ENCODE measurements around the gene HTRA3. TPM values are rescaled to one million over a fixed set of nuclear protein-coding genes. Genes with fewer than 3 reads are reported as not detected.

HTRA3 gene
- total RNA-seq, 2 donors from 2014 or later, result not detected

DNA sequence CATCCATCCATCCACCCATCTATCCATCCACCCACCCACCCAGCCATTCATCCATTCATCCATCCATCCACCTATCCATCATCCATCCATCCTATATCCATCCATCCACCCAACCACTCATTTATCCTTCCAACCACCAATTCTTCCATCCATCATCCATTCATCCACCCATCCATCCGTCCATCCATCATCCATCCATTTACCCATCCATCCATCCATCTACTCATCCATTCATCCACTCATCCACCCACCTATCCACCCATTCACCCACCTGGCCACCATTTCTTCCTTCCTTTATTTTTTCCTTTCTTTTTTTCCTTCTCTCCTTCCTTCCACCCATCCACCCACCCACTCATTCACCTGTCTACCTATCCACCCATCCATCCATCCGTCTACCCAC is 25.2 kb downstream of the HTRA3 start:
- ATAC-seq (replicated peaks in 1 of 2) (no peak), DNase-seq (no peak)
- Mint-ChIP-seq H3K9me3 (peaks cover 3 to 7% of the 10 kb centered on the region in 2 donors), H3K27me3 (ENCODE audit: low read depth) (peaks cover 8% of the 10 kb centered on the region), H3K36me3 (ENCODE audit: insufficient read depth in 2 of 2) (peaks cover 0 to 3% of the 10 kb centered on the region in 2 donors), H3K4me1 (ENCODE audit: low read depth) (no peaks in the 10 kb centered on the region), H3K27ac (no peak overlapping the region), H3K4me3 (no peak overlapping the region)

DNA sequence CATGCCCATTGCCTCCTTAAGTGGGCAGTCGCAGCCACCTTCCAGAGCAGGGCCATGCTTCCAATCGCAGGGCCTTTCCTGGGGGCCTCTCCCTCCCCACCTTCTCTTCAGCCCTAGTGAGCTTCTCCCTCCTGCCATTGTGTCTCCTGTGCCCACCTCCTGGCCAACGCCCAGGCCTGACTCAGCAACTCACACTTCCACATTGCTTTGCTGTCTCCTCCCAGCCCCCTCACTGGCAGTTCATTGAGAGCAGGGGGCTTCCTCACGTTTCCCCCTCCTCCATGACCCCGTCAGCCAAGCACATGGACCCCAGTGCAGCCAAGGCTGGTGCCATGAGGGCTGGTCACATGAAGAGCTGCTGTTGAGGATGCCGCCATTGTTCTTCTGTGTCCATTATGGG is 25.9 kb downstream of the HTRA3 start:
- Mint-ChIP-seq H3K9me3 (peaks cover 3 to 7% of the 10 kb centered on the region in 2 donors), H3K4me1 (ENCODE audit: low read depth) (no peaks in the 10 kb centered on the region), H3K4me3 (no peak overlapping the region), H3K36me3 (ENCODE audit: insufficient read depth in 2 of 2) (peaks cover 0 to 3% of the 10 kb centered on the region in 2 donors), H3K27me3 (ENCODE audit: low read depth) (peaks cover 10% of the 10 kb centered on the region), H3K27ac (no peak overlapping the region)
- no peak for DNase-seq
- ATAC-seq (replicated peaks in 1 of 2), result no peak

DNA sequence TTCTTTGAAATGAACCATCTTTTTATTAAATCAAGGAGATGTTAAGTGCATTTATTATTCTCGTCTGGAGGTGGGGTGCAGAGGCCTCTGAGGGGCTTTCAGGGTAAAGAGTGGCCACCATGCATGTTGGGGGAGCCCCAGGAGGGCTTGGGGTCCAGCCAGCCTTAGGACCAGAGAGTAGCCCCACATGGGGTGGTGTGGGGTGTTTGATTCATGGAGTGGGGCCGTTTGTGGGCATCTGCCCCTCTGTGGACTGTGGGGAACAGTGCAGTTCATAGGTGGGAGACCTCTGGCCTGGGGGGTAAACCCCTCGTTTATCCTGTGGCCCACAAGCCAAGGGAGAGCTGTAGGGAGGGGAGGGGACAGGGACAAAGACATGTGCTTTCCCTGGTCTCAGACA is 26.9 kb downstream of the HTRA3 start:
- DNase-seq (no peak), ATAC-seq (replicated peaks in 1 of 2) (no peak)
- peaks cover 1 to 3% of the 10 kb centered on the region in 2 donors for H3K36me3 Mint-ChIP-seq (ENCODE audit: insufficient read depth in 2 of 2)
- no peak overlapping the region for H3K27ac Mint-ChIP-seq
- H3K4me1 Mint-ChIP-seq (ENCODE audit: low read depth), result no peaks in the 10 kb centered on the region
- H3K9me3 Mint-ChIP-seq, result peaks cover 6 to 12% of the 10 kb centered on the region in 2 donors
- peaks cover 10% of the 10 kb centered on the region for H3K27me3 Mint-ChIP-seq (ENCODE audit: low read depth)
- no peak overlapping the region for H3K4me3 Mint-ChIP-seq

DNA sequence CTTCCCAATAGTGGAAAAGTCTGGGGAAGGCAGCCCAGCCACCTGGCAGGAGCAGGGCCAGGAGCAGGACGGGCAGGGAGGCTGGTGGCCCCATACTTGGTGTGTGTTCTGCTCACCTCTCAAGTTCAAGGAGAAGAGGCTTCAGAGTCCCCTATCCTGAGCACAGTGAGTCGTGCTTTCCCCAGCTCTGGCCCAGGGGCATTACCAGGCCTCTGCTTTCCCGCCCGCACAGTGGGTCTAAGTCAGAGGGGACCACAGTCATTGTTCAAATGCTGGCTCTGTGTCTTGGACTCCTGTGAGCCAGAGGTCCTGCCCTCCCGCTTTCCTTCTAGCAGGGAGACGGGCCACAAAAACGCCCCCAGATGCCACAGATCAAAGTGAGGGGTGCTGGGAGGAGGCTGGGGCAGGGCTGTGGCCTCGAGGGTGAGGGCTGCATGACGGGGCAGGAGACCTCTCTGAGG is 27.6 kb downstream of the HTRA3 start:
- H3K4me3 Mint-ChIP-seq, result no peak overlapping the region
- H3K4me1 Mint-ChIP-seq (ENCODE audit: low read depth), result no peaks in the 10 kb centered on the region
- no peak for ATAC-seq (replicated peaks in 1 of 2)
- H3K27me3 Mint-ChIP-seq (ENCODE audit: low read depth), result peaks cover 10% of the 10 kb centered on the region
- H3K9me3 Mint-ChIP-seq, result peaks cover 6 to 12% of the 10 kb centered on the region in 2 donors
- peaks cover 1 to 3% of the 10 kb centered on the region in 2 donors for H3K36me3 Mint-ChIP-seq (ENCODE audit: insufficient read depth in 2 of 2)
- no peak for DNase-seq
- H3K27ac Mint-ChIP-seq, result no peak overlapping the region

DNA sequence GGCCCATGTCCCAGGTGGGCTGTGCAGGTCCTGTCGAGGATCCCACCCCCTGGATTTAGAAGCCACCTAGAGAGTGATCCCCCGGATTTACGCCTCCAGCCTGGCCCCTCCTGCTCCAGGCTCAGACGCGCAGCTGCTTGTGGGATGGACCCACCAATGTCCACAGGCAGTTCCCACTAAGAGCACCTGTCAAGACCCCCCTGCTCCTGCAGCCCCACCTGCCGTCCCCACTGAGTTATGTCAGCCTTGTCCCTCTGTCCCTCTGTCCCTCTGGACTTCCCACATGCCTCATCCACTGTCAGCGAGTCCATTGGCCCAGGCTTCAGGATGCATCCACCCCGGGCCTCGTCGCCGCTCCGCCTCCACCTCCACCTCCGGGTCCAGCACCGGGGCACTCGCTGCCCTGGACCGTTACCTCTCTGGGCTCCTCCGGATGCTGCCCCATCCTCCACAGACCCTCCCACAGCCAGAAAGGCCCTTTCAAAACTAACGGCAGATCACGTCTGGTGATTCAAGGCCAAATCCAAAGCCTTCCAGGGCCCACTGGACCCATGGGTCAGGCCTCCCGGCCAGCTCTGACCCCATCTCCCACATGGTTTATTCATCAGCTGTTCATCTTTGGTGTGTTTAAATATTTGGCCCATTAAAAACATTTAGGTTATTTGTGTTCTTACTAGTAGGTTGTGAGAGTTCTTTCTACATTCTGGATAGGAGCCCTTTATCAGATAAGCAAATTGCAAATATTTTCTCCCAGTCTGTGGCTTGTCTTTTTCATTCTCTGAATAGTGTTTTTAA is 28.3 kb downstream of the HTRA3 start:
- Mint-ChIP-seq H3K4me3 (no peak overlapping the region), H3K36me3 (ENCODE audit: insufficient read depth in 2 of 2) (peaks cover 1 to 3% of the 10 kb centered on the region in 2 donors), H3K27ac (no peak overlapping the region), H3K9me3 (peaks cover 6 to 12% of the 10 kb centered on the region in 2 donors), H3K27me3 (ENCODE audit: low read depth) (peaks cover 10% of the 10 kb centered on the region), H3K4me1 (ENCODE audit: low read depth) (no peaks in the 10 kb centered on the region)
- DNase-seq (no peak), ATAC-seq (replicated peaks in 1 of 2) (no peak)

DNA sequence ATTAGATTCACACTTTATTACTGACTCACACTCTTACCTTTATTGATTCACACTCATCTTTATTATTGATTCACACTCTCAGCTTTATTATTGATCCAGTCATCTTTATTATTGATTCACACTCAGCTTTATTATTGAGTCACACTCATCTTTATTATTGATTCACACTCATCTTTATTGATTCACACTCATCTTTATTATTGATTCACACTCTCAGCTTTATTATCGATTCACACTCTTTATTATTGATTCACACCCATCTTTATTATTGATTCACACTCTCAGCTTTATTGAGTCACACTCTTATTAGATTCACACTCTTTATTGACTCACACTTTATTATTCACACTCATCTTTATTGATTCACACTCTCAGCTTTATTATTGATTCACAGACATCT is 31.3 kb downstream of the HTRA3 start:
- H3K4me1 Mint-ChIP-seq (ENCODE audit: low read depth), result no peaks in the 10 kb centered on the region
- H3K27ac Mint-ChIP-seq, result no peak overlapping the region
- DNase-seq, result no peak
- no peak for ATAC-seq (replicated peaks in 1 of 2)
- H3K27me3 Mint-ChIP-seq (ENCODE audit: low read depth), result peaks cover 10% of the 10 kb centered on the region
- no peak overlapping the region for H3K4me3 Mint-ChIP-seq
- H3K9me3 Mint-ChIP-seq, result peaks cover 5% of the 10 kb centered on the region in 2 donors
- peaks cover 0 to 1% of the 10 kb centered on the region in 2 donors for H3K36me3 Mint-ChIP-seq (ENCODE audit: insufficient read depth in 2 of 2)

DNA sequence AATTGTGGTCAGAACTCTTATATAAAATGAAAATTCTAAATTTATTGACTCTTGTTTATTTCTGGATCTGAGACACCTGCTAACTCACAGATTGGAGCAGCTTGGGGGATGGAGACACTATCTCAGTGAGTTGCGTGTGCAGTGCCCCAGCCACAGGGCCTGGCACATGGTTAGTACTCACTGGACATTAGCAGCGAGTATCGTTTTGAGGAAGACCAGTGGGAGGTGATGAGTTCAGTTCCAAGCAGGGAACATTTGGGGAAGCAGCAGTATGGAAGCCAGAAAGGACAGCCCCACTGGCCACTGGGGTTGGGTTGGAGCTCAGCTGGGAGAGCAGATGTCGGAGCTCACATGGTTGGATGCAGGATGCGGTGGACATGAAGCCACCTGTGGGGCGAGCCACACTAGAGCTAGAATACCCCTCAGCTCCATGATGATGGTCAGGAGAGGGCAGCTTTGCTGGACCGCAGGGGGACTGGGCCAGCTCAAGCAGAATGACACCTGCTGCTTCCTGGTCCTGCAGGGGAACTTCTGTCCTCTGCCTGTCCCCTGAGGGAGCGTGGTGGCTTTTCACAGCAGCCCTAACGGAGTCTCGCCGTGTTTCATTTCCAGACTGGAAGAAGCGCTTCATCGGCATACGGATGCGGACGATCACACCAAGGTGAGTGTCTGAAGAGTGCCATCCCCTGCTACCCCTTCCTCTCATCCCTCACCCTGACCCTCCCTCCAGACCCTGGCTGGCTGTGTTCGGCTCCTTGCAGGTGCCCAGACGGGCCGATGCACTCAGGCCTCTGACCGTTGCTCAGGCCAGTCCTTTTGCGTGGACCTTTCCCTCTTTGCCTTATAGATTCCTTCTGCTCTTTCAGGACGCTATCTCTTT is 32.5 kb downstream of the HTRA3 start:
- peaks cover 0 to 1% of the 10 kb centered on the region in 2 donors for H3K36me3 Mint-ChIP-seq (ENCODE audit: insufficient read depth in 2 of 2)
- ATAC-seq (replicated peaks in 1 of 2) (no peak), DNase-seq (no peak)
- H3K4me3 Mint-ChIP-seq, result no peak overlapping the region
- no peaks in the 10 kb centered on the region for H3K4me1 Mint-ChIP-seq (ENCODE audit: low read depth)
- H3K9me3 Mint-ChIP-seq, result peaks cover 5% of the 10 kb centered on the region in 2 donors
- no peak overlapping the region for H3K27ac Mint-ChIP-seq
- H3K27me3 Mint-ChIP-seq (ENCODE audit: low read depth), result peaks cover 10% of the 10 kb centered on the region

DNA sequence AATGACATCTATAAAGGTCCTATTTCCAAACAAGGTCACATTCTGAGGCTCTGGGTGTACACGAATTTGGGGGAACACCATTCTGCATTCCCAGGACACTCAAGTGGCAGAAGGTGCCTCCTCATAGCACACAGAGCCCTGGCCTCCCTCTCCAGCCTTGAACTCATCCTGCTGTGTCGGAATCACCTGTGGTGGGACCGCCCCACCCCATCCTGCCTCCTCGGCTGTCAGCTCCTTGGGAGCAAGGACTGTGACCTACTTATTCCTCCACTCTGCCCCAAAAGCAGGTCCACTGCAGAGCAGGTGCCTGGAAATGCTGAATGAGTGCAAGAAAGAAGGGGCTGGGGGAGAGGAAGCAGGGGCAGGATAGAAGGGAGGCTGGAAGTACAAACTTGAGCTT is 33.5 kb downstream of the HTRA3 start:
- H3K27me3 Mint-ChIP-seq (ENCODE audit: low read depth), result peaks cover 10% of the 10 kb centered on the region
- no peak overlapping the region for H3K27ac Mint-ChIP-seq
- ATAC-seq (replicated peaks in 1 of 2), result no peak
- H3K36me3 Mint-ChIP-seq (ENCODE audit: insufficient read depth in 2 of 2), result peaks cover 0 to 1% of the 10 kb centered on the region in 2 donors
- no peaks in the 10 kb centered on the region for H3K4me1 Mint-ChIP-seq (ENCODE audit: low read depth)
- H3K4me3 Mint-ChIP-seq, result no peak overlapping the region
- no peak for DNase-seq
- peaks cover 5% of the 10 kb centered on the region in 2 donors for H3K9me3 Mint-ChIP-seq

DNA sequence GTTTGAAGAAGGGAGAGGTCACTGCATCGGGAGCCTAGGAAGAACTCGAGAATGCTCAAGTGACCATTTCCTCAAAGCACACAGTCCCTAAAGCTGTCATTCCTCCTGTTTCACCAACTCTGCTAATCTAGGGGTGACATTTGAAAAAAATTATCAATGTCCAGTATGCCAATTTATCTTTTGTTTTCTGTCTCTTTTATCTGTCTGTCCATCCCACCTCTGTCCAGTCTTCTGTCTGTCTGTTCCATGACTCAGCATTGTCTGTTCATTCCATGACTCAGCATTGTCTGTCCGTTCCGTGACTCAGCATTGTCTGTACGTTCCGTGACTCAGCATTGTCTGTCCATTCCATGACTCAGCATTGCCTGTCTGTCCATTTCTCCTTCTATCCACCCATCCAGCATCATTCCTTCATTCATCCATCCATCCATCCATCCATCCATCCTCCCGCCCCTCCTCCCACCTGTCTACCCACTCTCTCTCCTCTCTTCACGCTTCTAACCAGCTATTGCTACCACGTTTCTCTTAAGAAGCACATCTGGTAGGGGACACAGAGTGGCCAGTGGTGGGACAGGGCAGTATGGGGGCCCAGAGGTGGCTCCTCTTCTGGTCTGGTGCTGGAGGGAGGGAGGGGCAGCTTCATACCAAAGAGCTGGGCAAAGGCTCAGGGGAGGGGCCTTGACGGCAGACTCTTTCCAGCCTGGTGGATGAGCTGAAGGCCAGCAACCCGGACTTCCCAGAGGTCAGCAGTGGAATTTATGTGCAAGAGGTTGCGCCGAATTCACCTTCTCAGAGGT is 34.1 kb downstream of the HTRA3 start:
- DNase-seq (no peak), ATAC-seq (replicated peaks in 1 of 2) (no peak)
- no peaks in the 10 kb centered on the region for H3K4me1 Mint-ChIP-seq (ENCODE audit: low read depth)
- peak overlapping the region; percentile 4 for H3K27ac Mint-ChIP-seq
- no peak overlapping the region for H3K4me3 Mint-ChIP-seq
- H3K27me3 Mint-ChIP-seq (ENCODE audit: low read depth), result peaks cover 10% of the 10 kb centered on the region
- peaks cover 5% of the 10 kb centered on the region in 2 donors for H3K9me3 Mint-ChIP-seq
- H3K36me3 Mint-ChIP-seq (ENCODE audit: insufficient read depth in 2 of 2), result peaks cover 0 to 1% of the 10 kb centered on the region in 2 donors

DNA sequence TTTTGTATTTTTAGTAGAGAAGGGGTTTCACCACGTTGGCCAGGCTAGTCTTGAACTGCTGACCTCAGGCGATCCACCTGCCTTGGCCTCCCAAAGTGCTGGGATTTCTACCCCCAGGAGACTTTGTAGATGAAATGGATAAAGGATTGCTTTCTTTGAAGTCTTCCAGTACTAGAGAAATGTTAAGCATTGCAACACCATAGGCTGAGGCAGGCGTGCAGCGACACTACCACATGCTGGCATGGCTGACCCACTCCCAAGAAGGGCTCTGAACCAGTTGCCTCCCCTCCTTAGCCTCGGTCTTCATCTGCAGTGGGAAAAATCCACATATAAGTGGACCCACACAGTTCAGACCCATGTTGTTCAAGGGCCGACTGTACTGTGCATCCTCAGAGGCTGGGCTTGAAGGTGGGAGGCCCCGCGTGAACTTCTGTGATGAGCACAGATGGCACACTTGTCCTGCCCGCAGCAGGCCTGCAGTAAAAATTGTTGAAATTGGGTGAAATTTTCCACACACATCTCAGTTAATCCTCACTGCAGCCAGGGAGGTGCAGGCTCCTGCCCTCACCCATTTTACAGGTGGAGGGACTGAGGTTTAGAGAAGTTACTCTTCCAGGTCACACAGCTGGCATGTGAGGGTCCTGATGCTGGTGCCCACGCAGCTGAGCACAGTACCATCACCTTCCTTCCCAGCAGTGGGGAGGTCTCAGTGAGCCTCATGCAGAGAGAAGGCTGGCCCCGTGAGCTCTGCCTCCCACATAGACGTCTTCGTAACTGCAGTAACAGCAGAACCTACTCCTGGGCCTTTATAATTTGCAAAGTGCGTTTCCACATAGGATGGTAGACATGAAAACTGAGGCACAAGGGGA is 35.5 kb downstream of the HTRA3 start:
- no peaks in the 10 kb centered on the region for H3K4me1 Mint-ChIP-seq (ENCODE audit: low read depth)
- no peaks in the 10 kb centered on the region for H3K27me3 Mint-ChIP-seq (ENCODE audit: low read depth)
- no peak overlapping the region for H3K4me3 Mint-ChIP-seq
- H3K9me3 Mint-ChIP-seq, result peaks cover 5% of the 10 kb centered on the region in 2 donors
- no peak for ATAC-seq (replicated peaks in 1 of 2)
- no peak overlapping the region for H3K27ac Mint-ChIP-seq
- DNase-seq, result no peak
- H3K36me3 Mint-ChIP-seq (ENCODE audit: insufficient read depth in 2 of 2), result peaks cover 0 to 1% of the 10 kb centered on the region in 2 donors

DNA sequence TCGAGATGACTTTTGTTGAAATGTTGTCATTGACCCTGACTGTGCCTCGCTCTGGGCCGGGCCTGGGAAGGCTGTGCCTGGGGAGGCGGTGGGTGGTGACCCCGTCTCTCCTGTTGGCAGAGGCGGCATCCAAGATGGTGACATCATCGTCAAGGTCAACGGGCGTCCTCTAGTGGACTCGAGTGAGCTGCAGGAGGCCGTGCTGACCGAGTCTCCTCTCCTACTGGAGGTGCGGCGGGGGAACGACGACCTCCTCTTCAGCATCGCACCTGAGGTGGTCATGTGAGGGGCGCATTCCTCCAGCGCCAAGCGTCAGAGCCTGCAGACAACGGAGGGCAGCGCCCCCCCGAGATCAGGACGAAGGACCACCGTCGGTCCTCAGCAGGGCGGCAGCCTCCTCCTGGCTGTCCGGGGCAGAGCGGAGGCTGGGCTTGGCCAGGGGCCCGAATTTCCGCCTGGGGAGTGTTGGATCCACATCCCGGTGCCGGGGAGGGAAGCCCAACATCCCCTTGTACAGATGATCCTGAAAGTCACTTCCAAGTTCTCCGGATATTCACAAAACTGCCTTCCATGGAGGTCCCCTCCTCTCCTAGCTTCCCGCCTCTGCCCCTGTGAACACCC is 36.4 kb downstream of the HTRA3 start:
- Mint-ChIP-seq H3K27me3 (ENCODE audit: low read depth) (no peaks in the 10 kb centered on the region), H3K4me1 (ENCODE audit: low read depth) (no peaks in the 10 kb centered on the region), H3K9me3 (peaks cover 1 to 2% of the 10 kb centered on the region in 2 donors), H3K4me3 (no peak overlapping the region), H3K36me3 (ENCODE audit: insufficient read depth in 2 of 2) (no peaks in the 10 kb centered on the region), H3K27ac (no peak overlapping the region)
- ATAC-seq (replicated peaks in 1 of 2), result no peak
- DNase-seq, result no peak
